Cardiac muscle cell (in vitro differentiated cells and primary cell): Measurements from ENCODE around the gene TMA7. TPM values are rescaled to one million over a fixed set of nuclear protein-coding genes. Genes with fewer than 3 reads are reported as not detected.

Experiments used
- DNase-seq, 2 donors: peaks; one replicate each; pipeline versions ENCODE4 v3.0.0 to v3.0.0-alpha.2; 2010 to 2017; ENCODE audit warnings: low read depth in 1 of 2, low spot score in 1 of 2
- H3K27ac ChIP-seq: fragments of 200-600 bp; sonication (generic); 2 replicates; pipeline ENCODE4 v1.5.1; 2016
- H3K27me3 ChIP-seq: fragments of 200-600 bp; sonication (generic); 2 replicates; pipeline ENCODE4 v1.6.0; 2016; ENCODE audit warnings: control low read depth
- H3K36me3 ChIP-seq: fragments of 200-600 bp; sonication (generic); 2 replicates; pipeline ENCODE4 v1.5.1; 2016; ENCODE audit warnings: control low read depth
- H3K4me1 ChIP-seq: fragments of 200-600 bp; sonication (generic); 2 replicates; pipeline ENCODE4 v1.8.1; 2017; ENCODE audit warnings: low read depth, mild to moderate bottlenecking, mixed run types
- H3K4me3 ChIP-seq: fragments of 200-600 bp; sonication (generic); 2 replicates; pipeline ENCODE4 v1.5.1; 2016; ENCODE audit warnings: mild to moderate bottlenecking
- H3K9me3 ChIP-seq: fragments of 200-600 bp; sonication (generic); 2 replicates; pipeline ENCODE4 v1.5.1; 2017; ENCODE audit warnings: low read depth, mild to moderate bottlenecking, control low read depth
- CTCF ChIP-seq: IDR thresholded peaks from 2 replicates; pipeline ENCODE4 v1.5.1; 2012; ENCODE audit warnings: low read depth, mild to moderate bottlenecking, low read length
- polyA plus RNA-seq: library from polyadenylated mRNA; unstranded; fragments of >200 nt; fragmentation: Nextera tagmentation; extraction: Ambion mirVana; gene quantifications from 2 replicates; pipeline ENCODE4 v1.2.1, GENCODE V29; 2016
- total RNA-seq: library from RNA; depleted of rRNA; stranded (reverse); fragments of >200 nt; gene quantifications from 2 replicates; pipeline ENCODE4 v1.2.3, GENCODE V29; 2016

TMA7 gene
- total and polyA plus RNA-seq, 2 experiments from 2014 or later, result 172 to 609 TPM

GRCh38 chr3:48429317-48429959 is 10.6 kb upstream of the TMA7 start:
- H3K27me3 ChIP-seq, result no peaks in the 10 kb centered on the region
- H3K9me3 ChIP-seq, result no peaks in the 10 kb centered on the region
- peak; percentile 44 to 60 for DNase-seq
- H3K36me3 ChIP-seq, result no peaks in the 10 kb centered on the region
- peak overlapping the region; percentile 80 for H3K27ac ChIP-seq
- TF ChIP-seq CTCF, result no peak
- H3K4me1 ChIP-seq, result peaks cover 33% of the 10 kb centered on the region
- H3K4me3 ChIP-seq, result peak overlapping the region; percentile 62

- DNase-seq, result peak; percentile 73 to 76
- peak within 1 kb of the TSS; percentile 80 for H3K27ac ChIP-seq
- H3K27me3 ChIP-seq, result no peaks in the 10 kb centered on the region
- no peaks in the 10 kb centered on the region for H3K9me3 ChIP-seq
- H3K4me1 ChIP-seq, result peaks cover 28% of the 10 kb centered on the region
- H3K36me3 ChIP-seq, result no peaks in the 10 kb centered on the region
- peak within 1 kb of the TSS; percentile 62 for H3K4me3 ChIP-seq
- TF ChIP-seq CTCF, result no peak
Measured at GRCh38 chr3:48429960-48430707, 9.9 kb upstream of the TMA7 start, which contains the start of gene PLXNB1. Gene PLXNB1 (minus strand): TSS chr3:48430086. CDS start chr3:48424611, 5,475 bp downstream.

GRCh38 chr3:48430708-48431101 is 9.4 kb upstream of the TMA7 start:
- H3K36me3 ChIP-seq, result no peaks in the 10 kb centered on the region
- peaks cover 23% of the 10 kb centered on the region for H3K4me1 ChIP-seq
- H3K9me3 ChIP-seq, result no peaks in the 10 kb centered on the region
- no peaks in the 10 kb centered on the region for H3K27me3 ChIP-seq
- H3K4me3 ChIP-seq, result no peak overlapping the region
- H3K27ac ChIP-seq, result no peak overlapping the region
- no peak for TF ChIP-seq CTCF
- DNase-seq, result no peak

DNA sequence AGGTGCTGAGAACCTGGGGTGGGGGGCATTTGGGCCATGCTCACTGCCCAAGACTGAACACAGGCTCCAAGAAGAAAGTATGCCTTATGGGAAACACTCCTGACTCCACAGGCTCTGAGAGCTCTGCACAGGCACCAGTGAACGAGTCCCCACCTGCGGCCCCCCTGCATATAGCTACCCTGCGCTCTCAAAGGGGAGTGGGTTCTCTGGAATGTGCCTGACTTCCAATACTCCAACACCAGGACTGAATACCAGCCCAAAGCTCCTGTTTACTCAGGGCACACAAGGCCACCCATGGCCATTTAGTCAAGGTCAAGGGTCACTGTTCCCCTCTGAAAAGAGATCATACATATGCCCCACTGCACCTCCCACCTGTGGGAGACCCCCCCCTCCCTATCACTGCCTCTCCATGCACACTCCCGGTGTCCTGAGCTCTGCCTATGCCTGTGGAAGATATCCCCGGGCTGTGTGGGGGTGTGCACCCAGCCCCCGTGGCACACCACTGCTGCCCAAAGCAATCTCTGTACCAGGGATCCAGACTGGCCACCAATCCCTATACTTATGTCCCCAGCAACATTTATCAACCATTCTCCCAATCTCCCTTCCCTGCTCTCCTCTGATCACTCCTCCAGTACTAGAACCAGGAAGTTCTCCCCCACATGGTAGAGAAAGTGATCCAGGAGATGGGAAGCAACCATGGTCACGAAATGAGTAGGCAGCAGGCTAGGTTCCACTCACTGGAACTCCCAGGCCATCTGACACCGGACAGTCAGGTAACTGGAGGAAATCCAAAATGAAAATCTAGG is 8.6 kb upstream of the TMA7 start:
- Histone ChIP-seq H3K4me3 (no peak overlapping the region), H3K9me3 (no peaks in the 10 kb centered on the region), H3K27ac (no peak overlapping the region), H3K4me1 (peaks cover 15% of the 10 kb centered on the region), H3K27me3 (no peaks in the 10 kb centered on the region), H3K36me3 (no peaks in the 10 kb centered on the region)
- no peak for TF ChIP-seq CTCF
- no peak for DNase-seq
